Neural cell (in vitro differentiated cells): ENCODE data around the gene SULT1A1. TPM values are rescaled to one million over a fixed set of nuclear protein-coding genes. Genes with fewer than 3 reads are reported as not detected.

Experiments used
- H2AFZ ChIP-seq: fragments of 200-600, 300-800 bp; sonication (generic), shearing (Covaris generic); 2 replicates; pipeline ENCODE4 v1.6.0; 2014; ENCODE audit warnings: low read depth, mild to moderate bottlenecking, antibody characterized with exemption, low read length, moderate library complexity
- H3F3A ChIP-seq: fragments of 200-600 bp; shearing (Covaris generic); 2 replicates; pipeline ENCODE4 v1.6.1; 2016; ENCODE audit warnings: mild to moderate bottlenecking, moderate library complexity, mixed read lengths, antibody characterized with exemption, low read length; ENCODE audit not compliant: insufficient read depth, poor library complexity, severe bottlenecking
- H3K27ac ChIP-seq: fragments of 200-600, 300-800 bp; sonication (generic), shearing (Covaris generic); 2 replicates; pipeline ENCODE4 v1.5.1; 2014; ENCODE audit warnings: mild to moderate bottlenecking, low read length, moderate library complexity
- H3K27me3 ChIP-seq: fragments of 300-800, 200-600 bp; sonication (generic), shearing (Covaris generic); 2 replicates; pipeline ENCODE4 v1.6.0; 2014; ENCODE audit warnings: mild to moderate bottlenecking, low read depth, low read length, moderate library complexity; ENCODE audit not compliant: insufficient read depth
- H3K36me3 ChIP-seq: fragments of 300-800, 200-600 bp; sonication (generic), shearing (Covaris generic); 2 replicates; pipeline ENCODE4 v1.5.1; 2014; ENCODE audit warnings: mild to moderate bottlenecking, antibody characterized with exemption, low read length, moderate library complexity; ENCODE audit not compliant: insufficient read depth
- H3K4me2 ChIP-seq: fragments of 300-800, 200-600 bp; sonication (generic), shearing (Covaris generic); 2 replicates; pipeline ENCODE4 v1.6.0; 2014; ENCODE audit warnings: mild to moderate bottlenecking, low read length
- H3K4me3 ChIP-seq: fragments of 300-800, 200-600 bp; sonication (generic), shearing (Covaris generic); 2 replicates; pipeline ENCODE4 v1.5.1; 2014; ENCODE audit warnings: mild to moderate bottlenecking, low read length, moderate library complexity
- H3K79me2 ChIP-seq: fragments of 200-600 bp; shearing (Covaris generic); replicated peaks from 2 replicates; pipeline ENCODE4 v1.6.0; 2014; ENCODE audit warnings: mild to moderate bottlenecking, low read length, moderate library complexity; ENCODE audit not compliant: insufficient read depth
- H3K9ac ChIP-seq: fragments of 300-800, 200-600 bp; sonication (generic), shearing (Covaris generic); 2 replicates; pipeline ENCODE4 v1.6.1; 2016; ENCODE audit warnings: mild to moderate bottlenecking, low read length, mixed read lengths
- H3K9me2 ChIP-seq: fragments of 200-600 bp; shearing (Covaris generic); 2 replicates; pipeline ENCODE4 v1.6.1; 2016; ENCODE audit warnings: mild to moderate bottlenecking, low read length, mixed read lengths; ENCODE audit not compliant: insufficient read depth
- H3K9me3 ChIP-seq: fragments of 200-600, 300-800 bp; sonication (generic), shearing (Covaris generic); 2 replicates; pipeline ENCODE4 v1.6.1; 2016; ENCODE audit warnings: mild to moderate bottlenecking, mixed run types, low read length, moderate library complexity, mixed read lengths
- H4K20me1 ChIP-seq: fragments of 200-600 bp; shearing (Covaris generic); 2 replicates; pipeline ENCODE4 v1.6.1; 2016; ENCODE audit warnings: mild to moderate bottlenecking, mixed run types; ENCODE audit not compliant: insufficient read depth
- CTCF ChIP-seq: fragments of 450-650 bp; IDR thresholded peaks from 2 replicates; pipeline ENCODE4 v1.5.1; 2014; ENCODE audit warnings: antibody characterized with exemption, mild to moderate bottlenecking, moderate library complexity; ENCODE audit not compliant: poor library complexity, severe bottlenecking
- EP300 ChIP-seq: fragments of 450-650 bp; conservative IDR thresholded peaks from 2 replicates; pipeline ENCODE4 v1.6.1; 2014; ENCODE audit warnings: antibody characterized with exemption, mild to moderate bottlenecking, moderate library complexity; ENCODE audit not compliant: poor library complexity, severe bottlenecking
- EZH2 ChIP-seq: fragments of 200-600, 300-800 bp; shearing (Covaris generic), sonication (generic); IDR thresholded peaks from 2 replicates; pipeline ENCODE4 v1.6.1; 2014; ENCODE audit warnings: antibody characterized with exemption, low read length, borderline replicate concordance, mild to moderate bottlenecking; ENCODE audit not compliant: insufficient read depth, poor library complexity, severe bottlenecking
- MXI1 ChIP-seq: fragments of 450-650 bp; conservative IDR thresholded peaks from 2 replicates; pipeline ENCODE4 v1.6.1; 2014; ENCODE audit warnings: antibody characterized with exemption, mild to moderate bottlenecking; ENCODE audit not compliant: poor library complexity, severe bottlenecking
- POLR2AphosphoS5 ChIP-seq: IDR thresholded peaks from 2 replicates; pipeline ENCODE4 v1.6.1; 2012
- RAD21 ChIP-seq: fragments of 450-650 bp; conservative IDR thresholded peaks from 2 replicates; pipeline ENCODE4 v1.6.1; 2014; ENCODE audit warnings: antibody characterized with exemption, mild to moderate bottlenecking, moderate library complexity
- REST ChIP-seq: IDR thresholded peaks from 2 replicates; pipeline ENCODE4 v1.6.1; 2012; ENCODE audit warnings: borderline replicate concordance
- SMC3 ChIP-seq: fragments of 450-650 bp; conservative IDR thresholded peaks from 2 replicates; pipeline ENCODE4 v1.6.1; 2014; ENCODE audit warnings: antibody characterized with exemption, mild to moderate bottlenecking, moderate library complexity; ENCODE audit not compliant: poor library complexity
- TAF1 ChIP-seq: IDR thresholded peaks from 2 replicates; pipeline ENCODE4 v1.6.1; 2012; ENCODE audit warnings: low read depth
- polyA plus RNA-seq: library from polyadenylated mRNA; depleted of rRNA; stranded (reverse); fragments of >200 nt; gene quantifications from 2 replicates; pipeline ENCODE4 v1.2.3, GENCODE V29; 2014

The SULT1A1 gene
- polyA plus RNA-seq, 1 donor from 2014 or later: not detected

- no peaks in the 10 kb centered on the region for H4K20me1 ChIP-seq
- no peaks in the 10 kb centered on the region for H3K9me3 ChIP-seq
- no peak overlapping the region for H3K4me3 ChIP-seq
- TF ChIP-seq SMC3 (no peak), MXI1 (no peak)
- H3K4me2 ChIP-seq: no peak overlapping the region
- no peaks in the 10 kb centered on the region for H3K27me3 ChIP-seq
- H3K79me2 ChIP-seq: no peaks in the 10 kb centered on the region
- no peaks in the 10 kb centered on the region for H3F3A ChIP-seq
- no peak overlapping the region for H3K9ac ChIP-seq
- no peaks in the 10 kb centered on the region for H3K36me3 ChIP-seq
- H3K9me2 ChIP-seq: no peaks in the 10 kb centered on the region
- H3K27ac ChIP-seq: no peak overlapping the region
- no peak overlapping the region for H2AFZ ChIP-seq
Observed at GRCh38 chr16:28606291-28607115, 3.3 kb downstream of the SULT1A1 start.

DNA sequence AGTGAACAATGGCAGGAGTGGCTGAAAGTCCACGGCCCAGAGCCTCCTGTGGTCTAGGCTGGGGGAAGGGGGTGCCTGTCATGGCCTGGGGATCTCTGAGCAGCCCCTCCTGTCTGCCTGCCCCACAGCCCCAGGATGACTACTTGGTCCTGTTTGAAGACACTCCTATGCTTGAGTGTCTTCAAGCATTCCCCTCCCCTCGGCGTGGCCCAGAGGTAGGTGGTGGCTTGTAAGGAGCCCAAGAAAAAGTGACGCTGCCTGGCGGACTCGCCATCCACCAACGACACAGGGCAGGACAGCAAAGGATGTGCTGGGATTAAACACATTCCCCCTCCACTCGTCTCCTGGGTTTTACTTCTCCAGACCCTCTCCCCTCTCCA, 5.7 kb downstream of the SULT1A1 start:
- Histone ChIP-seq H3K27me3 (no peaks in the 10 kb centered on the region), H3K79me2 (no peaks in the 10 kb centered on the region), H3K9me2 (no peaks in the 10 kb centered on the region), H3K36me3 (no peaks in the 10 kb centered on the region), H4K20me1 (no peaks in the 10 kb centered on the region), H2AFZ (no peak overlapping the region), H3F3A (no peaks in the 10 kb centered on the region), H3K9me3 (no peaks in the 10 kb centered on the region), H3K4me2 (no peak overlapping the region), H3K27ac (no peak overlapping the region), H3K4me3 (no peak overlapping the region), H3K9ac (no peak overlapping the region)
- TF ChIP-seq CTCF (no peak), SMC3 (no peak), EZH2 (no peak), REST (no peak), MXI1 (no peak), TAF1 (no peak), EP300 (no peak), POLR2AphosphoS5 (no peak), RAD21 (no peak)
